IPS DF 4.7 (cell line): ENCODE measurements around the gene NFATC2.

Source experiments
- DNase-seq: peaks from one replicate; pipeline ENCODE4 v3.0.0-alpha.2; 2013; ENCODE audit warnings: low spot score; ENCODE audit errors: extremely low read depth

The NFATC2 gene

GRCh38 chr20:51396365-51396909 is 146.1 kb downstream of the NFATC2 start:
- DNase-seq, result no peak

- DNase-seq, result no peak
Measured at GRCh38 chr20:51394706-51395105, 147.8 kb downstream of the NFATC2 start.

DNA sequence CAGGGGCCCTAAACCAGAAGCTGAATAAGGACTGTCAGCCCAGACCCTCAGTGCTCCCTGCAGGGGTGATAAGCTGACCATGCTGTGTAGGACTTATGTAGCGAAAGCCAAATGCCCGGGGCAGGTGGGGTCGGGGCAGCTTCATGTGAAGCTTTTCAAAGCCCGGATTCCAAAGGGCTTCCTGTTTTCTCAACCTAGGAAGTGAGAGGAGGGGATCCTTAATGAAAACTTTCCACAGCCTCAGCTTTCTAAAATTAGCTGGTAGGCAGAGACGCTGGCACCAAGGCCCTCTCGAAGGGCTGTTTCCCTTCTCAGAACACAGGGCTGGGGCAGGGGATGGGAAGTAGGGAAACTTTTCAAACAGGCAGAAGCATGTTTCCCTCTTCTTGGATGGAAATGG is 148.9 kb downstream of the NFATC2 start:
- DNase-seq, result no peak

DNA sequence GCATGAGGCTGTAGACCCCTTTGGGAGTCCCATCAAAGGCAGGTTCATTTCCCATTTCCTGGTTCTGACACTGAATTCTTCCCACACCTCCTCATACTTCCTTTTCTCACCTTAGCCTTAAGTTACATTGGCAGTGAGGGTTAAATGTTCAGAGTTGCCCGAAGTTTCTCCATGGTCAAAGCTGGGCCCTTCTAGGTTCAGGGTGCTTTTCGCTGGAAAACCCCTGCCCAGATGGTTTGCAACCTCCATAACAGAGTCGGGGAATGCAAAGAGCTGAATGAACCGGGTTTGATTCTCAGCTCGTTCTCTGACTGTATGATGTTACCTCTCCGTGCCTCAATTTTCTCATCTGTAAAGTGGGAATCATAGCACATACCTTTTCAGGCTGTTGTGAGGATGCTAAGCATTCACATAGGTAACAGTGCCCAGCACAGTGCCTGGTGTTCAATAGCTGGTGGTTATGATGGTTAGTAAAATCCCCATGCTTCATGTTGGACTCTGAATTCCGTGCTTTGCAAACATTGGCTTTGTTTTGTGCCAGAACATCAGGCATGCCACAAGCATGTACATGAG is 149.8 kb downstream of the NFATC2 start:
- DNase-seq, result no peak

DNA sequence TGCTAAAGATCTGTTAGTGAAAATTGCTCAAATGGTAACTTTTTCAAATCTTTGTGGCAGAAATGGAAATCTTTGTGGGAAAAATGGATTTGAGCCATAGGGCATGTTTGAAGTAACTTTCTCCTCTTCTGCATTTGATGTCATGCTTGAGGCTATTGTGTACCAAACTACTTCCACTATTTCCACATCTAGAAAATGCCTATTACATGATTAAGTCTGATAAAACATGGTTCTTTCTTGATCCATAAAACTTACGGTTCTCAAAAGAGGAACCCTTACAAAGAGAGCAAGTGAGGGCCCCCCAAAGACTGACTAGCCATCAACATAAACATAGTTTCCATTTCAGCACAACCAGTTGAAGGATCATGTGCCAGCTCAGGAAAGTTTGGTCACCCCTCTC is 150.6 kb downstream of the NFATC2 start:
- DNase-seq, result no peak

DNA sequence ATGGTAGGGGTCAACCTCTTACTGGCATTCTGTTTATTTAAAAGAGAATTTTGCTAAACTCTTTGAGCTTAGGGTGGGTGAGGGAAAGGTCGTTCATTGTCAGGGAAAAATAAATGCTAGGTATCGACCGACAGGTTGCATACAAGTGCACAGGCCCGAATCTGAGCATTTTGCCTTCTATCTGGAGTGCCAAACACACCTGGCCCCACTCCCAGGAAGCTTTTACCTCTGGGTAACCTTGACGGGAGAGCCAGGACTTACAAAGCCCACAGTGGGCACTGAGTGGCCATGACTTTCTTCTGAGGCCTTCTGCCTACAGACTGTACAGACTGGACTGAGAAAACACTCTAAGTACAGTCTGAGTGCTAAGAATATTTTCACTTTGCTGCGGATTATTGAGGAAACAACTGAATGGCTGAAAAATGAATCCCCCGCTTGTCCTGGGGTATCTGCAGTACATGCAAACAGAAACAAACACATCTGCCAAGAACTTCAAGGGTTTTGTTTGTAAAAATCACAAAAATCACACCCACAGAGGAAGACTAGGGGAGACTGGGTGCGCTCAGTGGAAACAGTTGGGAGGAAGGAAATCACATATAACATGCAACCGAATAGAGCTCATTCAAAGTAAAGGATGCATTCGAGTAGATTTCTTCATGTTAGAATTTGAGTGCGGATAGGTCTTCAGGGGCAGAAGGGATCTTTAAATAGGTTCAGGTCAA is 152.8 kb downstream of the NFATC2 start:
- no peak for DNase-seq

- no peak for DNase-seq
Measured at GRCh38 chr20:51388756-51389542, 153.6 kb downstream of the NFATC2 start.

DNA sequence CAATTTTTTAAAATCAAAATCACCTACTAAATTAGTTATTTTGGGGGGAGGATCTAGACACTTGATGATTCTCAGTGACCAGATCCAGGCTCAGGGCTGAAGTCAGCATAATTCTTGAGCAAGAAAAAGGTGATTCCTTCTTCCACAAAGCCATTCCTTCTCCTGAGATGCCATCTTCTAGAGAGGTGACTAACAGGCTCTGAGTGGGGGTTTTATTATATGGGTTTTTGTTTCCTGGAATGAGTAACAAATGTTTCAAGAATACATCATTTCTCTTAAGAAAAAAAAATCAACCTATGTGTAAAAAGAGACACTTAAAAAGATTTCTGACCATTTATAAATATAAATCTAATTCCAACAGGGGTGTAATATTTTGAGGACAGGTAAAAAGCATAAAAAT is 154.3 kb downstream of the NFATC2 start:
- DNase-seq, result no peak

GRCh38 chr20:51387125-51387875 is 155.2 kb downstream of the NFATC2 start:
- peak; percentile 58 for DNase-seq

DNA sequence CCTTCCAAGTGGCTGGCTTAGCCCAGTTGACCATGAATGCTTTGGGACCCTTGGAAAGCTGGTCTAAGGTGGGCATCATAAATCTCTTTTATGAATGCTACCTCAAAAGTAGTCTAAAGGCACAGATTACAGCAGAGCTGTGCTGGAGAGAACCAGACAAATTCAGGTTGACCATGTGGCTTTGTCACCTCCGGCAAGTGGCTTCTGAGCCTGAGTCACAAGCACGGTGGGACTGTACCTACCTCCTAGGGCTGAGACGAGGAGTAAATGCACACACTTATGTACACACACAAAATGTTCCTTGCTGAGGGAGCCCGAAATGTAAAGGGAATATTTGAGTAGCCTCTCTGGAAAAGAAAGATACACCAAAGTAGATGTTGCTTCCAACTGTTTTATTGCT is 155.9 kb downstream of the NFATC2 start:
- no peak for DNase-seq

DNA sequence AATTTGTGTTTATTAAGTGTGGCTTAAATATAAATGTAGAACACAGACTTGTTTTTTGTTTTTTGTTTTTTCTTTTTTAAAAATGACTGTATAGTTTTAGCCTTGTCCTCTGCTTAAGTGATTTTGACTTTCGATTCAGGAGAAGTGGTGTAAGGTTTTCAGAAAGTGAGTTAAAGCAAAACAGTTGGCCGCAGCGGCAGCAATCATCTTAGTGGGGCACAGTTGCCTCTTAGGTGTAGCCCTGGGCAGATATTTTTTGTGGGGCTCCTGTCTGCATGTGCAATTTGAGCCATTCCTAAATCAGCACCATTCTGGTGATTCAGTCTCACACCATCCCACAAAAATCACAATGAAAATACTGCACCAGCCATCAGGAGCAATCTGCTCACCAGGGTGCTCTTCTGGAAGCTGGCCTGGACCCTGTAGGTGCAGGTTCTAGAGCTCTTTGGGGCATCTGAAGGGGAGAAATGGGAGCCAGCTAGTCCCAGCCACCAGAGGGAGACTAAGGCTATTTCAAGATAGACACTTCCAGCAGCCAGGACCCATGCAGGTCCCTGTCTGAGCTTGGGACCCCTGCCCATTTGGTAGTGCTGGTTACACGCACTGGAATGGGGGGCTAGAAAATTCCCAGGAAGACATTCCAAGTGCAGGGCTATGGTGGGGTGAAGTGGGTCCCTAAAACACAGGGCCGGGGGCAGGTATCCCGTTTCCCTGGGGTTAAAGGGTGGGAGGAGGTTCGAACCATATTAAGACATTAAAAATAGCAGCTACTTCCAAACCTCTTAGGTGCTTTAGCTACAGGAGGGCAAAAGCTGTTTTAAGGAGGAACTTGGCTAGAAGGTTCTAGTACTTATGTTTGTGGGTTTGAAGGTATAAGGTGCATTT is 156.6 kb downstream of the NFATC2 start:
- DNase-seq, result no peak

DNA sequence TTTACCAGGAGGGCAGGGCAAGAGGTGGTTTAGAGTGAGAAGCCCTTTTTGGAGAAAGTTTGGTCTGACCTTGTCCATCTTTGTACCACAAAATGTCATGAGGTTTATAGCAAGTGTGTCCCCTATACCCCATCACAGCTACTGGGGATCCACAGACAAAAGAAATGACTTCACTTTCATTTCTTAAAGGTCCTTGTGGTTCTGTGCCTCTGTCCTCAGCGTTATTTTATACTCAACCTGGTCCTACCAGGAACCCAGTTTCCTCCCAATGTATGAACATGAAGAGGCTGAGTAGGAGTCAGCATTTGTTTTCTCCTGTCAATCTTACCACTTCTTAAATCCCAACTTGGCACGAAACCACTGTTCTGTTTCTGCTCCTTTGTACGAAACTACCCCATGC is 157.6 kb downstream of the NFATC2 start:
- no peak for DNase-seq

DNA sequence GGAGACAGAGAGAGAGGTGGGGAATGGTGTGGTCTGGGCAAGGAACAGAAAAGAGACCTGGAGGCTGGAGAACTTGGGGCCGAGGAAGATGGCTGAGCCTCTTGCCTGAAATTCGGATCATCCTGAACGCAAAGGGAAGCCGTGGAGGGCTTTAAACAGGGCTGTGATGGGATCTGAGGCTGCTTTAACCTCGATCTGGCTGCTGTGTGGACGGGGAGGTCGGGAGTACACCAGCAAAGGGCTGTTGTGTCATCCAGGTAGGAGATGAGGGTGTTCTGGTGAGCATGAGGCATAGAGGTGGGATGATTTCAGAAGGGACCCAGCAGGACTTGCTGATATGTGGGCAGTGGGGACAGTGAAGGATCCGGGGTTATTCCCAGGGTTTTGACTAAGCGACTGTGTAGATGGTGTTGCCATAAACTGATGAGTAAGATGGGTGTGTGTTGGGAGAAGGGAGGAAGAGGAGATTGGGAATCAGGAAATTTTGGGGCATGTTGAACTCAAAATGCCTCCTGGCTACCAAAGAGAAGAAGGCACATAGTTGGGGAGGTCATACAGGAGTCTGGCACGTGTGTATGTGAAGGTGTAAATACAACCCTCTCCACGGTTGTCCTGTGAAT is 158.5 kb downstream of the NFATC2 start:
- DNase-seq, result no peak

- DNase-seq, result no peak
Measured at GRCh38 chr20:51382986-51383821, 159.3 kb downstream of the NFATC2 start.

GRCh38 chr20:51382111-51382985 is 160.2 kb downstream of the NFATC2 start:
- no peak for DNase-seq

GRCh38 chr20:51381557-51381956 is 161.0 kb downstream of the NFATC2 start:
- DNase-seq, result no peak

GRCh38 chr20:51380401-51381385 is 161.8 kb downstream of the NFATC2 start:
- DNase-seq, result no peak
